IMR-90 (cell line): Measurements from ENCODE around the gene MTMR3.

ENCODE experiments used
- BHLHE40 ChIP-seq: fragments of 150-350 bp; IDR thresholded peaks from 2 replicates; pipeline ENCODE4 v1.6.1; 2016; ENCODE audit warnings: mild to moderate bottlenecking, low read depth, low read length
- CEBPB ChIP-seq: IDR thresholded peaks from 2 replicates; pipeline ENCODE4 v1.6.1; 2012; ENCODE audit warnings: low read depth, low read length, improper control_type of control experiment
- CHD1 ChIP-seq: IDR thresholded peaks from 2 replicates; pipeline ENCODE4 v1.6.1; 2012; ENCODE audit warnings: low read depth, low read length, improper control_type of control experiment
- CTCF ChIP-seq: conservative IDR thresholded peaks from 2 replicates; pipeline ENCODE4 v1.5.1; 2012; ENCODE audit warnings: mild to moderate bottlenecking, low read depth, low read length, improper control_type of control experiment
- ELK1 ChIP-seq: fragments of 150-350 bp; IDR thresholded peaks from 2 replicates; pipeline ENCODE4 v1.6.1; 2016; ENCODE audit warnings: low read depth, mild to moderate bottlenecking, low read length, moderate library complexity, borderline replicate concordance
- MAZ ChIP-seq: IDR thresholded peaks from 2 replicates; pipeline ENCODE4 v1.6.1; 2012; ENCODE audit warnings: low read depth, mild to moderate bottlenecking, low read length, improper control_type of control experiment, moderate library complexity, borderline replicate concordance
- MXI1 ChIP-seq: IDR thresholded peaks from 2 replicates; pipeline ENCODE4 v1.6.1; 2012; ENCODE audit warnings: low read depth, mild to moderate bottlenecking, low read length, moderate library complexity, borderline replicate concordance
- POLR2A ChIP-seq: IDR thresholded peaks from 2 replicates; pipeline ENCODE4 v1.6.1; 2012; ENCODE audit warnings: mild to moderate bottlenecking, low read depth, low read length
- RAD21 ChIP-seq: IDR thresholded peaks from 2 replicates; pipeline ENCODE4 v1.6.1; 2012; ENCODE audit warnings: low read length, improper control_type of control experiment
- RCOR1 ChIP-seq: IDR thresholded peaks from 2 replicates; pipeline ENCODE4 v1.6.1; 2012; ENCODE audit warnings: mild to moderate bottlenecking, low read length, improper control_type of control experiment; ENCODE audit not compliant: insufficient replicate concordance
- SMC3 ChIP-seq: fragments of 150-350 bp; IDR thresholded peaks from 2 replicates; pipeline ENCODE4 v1.6.1; 2016; ENCODE audit warnings: low read depth, mild to moderate bottlenecking, antibody characterized with exemption, low read length, moderate library complexity
- USF2 ChIP-seq: fragments of 150-350 bp; IDR thresholded peaks from 2 replicates; pipeline ENCODE4 v1.6.1; 2017; ENCODE audit warnings: mild to moderate bottlenecking, antibody characterized with exemption, low read length, low read depth

GRCh38 chr22:29946220-29946619 is 63.2 kb downstream of the MTMR3 start:
- no peak for TF ChIP-seq MXI1
- no peak for TF ChIP-seq CTCF
- no peak for TF ChIP-seq USF2
- TF ChIP-seq CEBPB: no peak
- no peak for TF ChIP-seq RAD21
- no peak for TF ChIP-seq ELK1
- no peak for TF ChIP-seq POLR2A
- no peak for TF ChIP-seq RCOR1
- TF ChIP-seq SMC3: no peak
- TF ChIP-seq BHLHE40: no peak
- TF ChIP-seq CHD1: no peak
- TF ChIP-seq MAZ: no peak
